Activated CD4-positive, alpha-beta memory T cell treated with anti-CD3 and anti-CD28 coated beads for 36 hours (primary cell): Measurements from ENCODE around the gene ARHGAP11A. TPM values are rescaled to one million over a fixed set of nuclear protein-coding genes. Genes with fewer than 3 reads are reported as not detected.

Source experiments
- CTCF ChIA-PET: fragments of 350-600 bp; sonication (Branson Sonifier 250); formaldehyde crosslinking; loops from one replicate; lab custom pipeline; 2021; ENCODE audit warnings: antibody characterized with exemption, inconsistent platforms; lab: Charles Lee
- POLR2A ChIA-PET: fragments of 350-600 bp; sonication (Branson Sonifier 250); formaldehyde crosslinking; loops from one replicate; lab custom pipeline; 2021; ENCODE audit warnings: antibody characterized with exemption; lab: Charles Lee
- DNase-seq: peaks from one replicate; pipeline ENCODE4 v3.0.0-alpha.2; 2020
- H3K27ac Mint-ChIP-seq: one replicate; pipeline ENCODE4 v1.8.0; 2021; ENCODE audit warnings: mixed read lengths
- H3K27me3 Mint-ChIP-seq: one replicate; pipeline ENCODE4 v1.8.0; 2021; ENCODE audit warnings: mixed read lengths
- H3K36me3 Mint-ChIP-seq: one replicate; pipeline ENCODE4 v1.8.0; 2021; ENCODE audit warnings: mixed read lengths
- H3K4me1 Mint-ChIP-seq: one replicate; pipeline ENCODE4 v1.8.0; 2021; ENCODE audit warnings: low read depth, mixed read lengths
- H3K4me3 Mint-ChIP-seq: one replicate; pipeline ENCODE4 v1.8.0; 2021; ENCODE audit warnings: mild to moderate bottlenecking, mixed read lengths
- H3K9me3 Mint-ChIP-seq: one replicate; pipeline ENCODE4 v1.8.0; 2021; ENCODE audit warnings: mixed read lengths
- intact Hi-C: fragments of 100-400 bp; cut with micrococcal nuclease; formaldehyde crosslinking; loops from one replicate; pipeline ENCODE4 v1.15.1; 2023
- total RNA-seq, 2 experiments: library from RNA; stranded (reverse); gene quantifications; one replicate each; pipeline ENCODE4 v1.2.3, GENCODE V29; 2021

ARHGAP11A gene
- total RNA-seq, 2 experiments from 2014 or later = 112 to 122 TPM

GRCh38 chr15:32637704-32638103, 22.4 kb downstream of the ARHGAP11A start:
- Mint-ChIP-seq H3K27me3 (no peaks in the 10 kb centered on the region), H3K4me1 (no peaks in the 10 kb centered on the region), H3K36me3 (peaks cover 48% of the 10 kb centered on the region), H3K27ac (no peak overlapping the region), H3K9me3 (no peaks in the 10 kb centered on the region), H3K4me3 (no peak overlapping the region)
- no peak for DNase-seq
- CTCF ChIA-PET = interaction anchor here (1.2 kb wide), 1 partner anchor 25 kb away, joined by 3 read pairs; no protein-coding TSS in a partner anchor
- intact Hi-C loops = no loop called here
- POLR2A ChIA-PET = no interaction called here

DNA sequence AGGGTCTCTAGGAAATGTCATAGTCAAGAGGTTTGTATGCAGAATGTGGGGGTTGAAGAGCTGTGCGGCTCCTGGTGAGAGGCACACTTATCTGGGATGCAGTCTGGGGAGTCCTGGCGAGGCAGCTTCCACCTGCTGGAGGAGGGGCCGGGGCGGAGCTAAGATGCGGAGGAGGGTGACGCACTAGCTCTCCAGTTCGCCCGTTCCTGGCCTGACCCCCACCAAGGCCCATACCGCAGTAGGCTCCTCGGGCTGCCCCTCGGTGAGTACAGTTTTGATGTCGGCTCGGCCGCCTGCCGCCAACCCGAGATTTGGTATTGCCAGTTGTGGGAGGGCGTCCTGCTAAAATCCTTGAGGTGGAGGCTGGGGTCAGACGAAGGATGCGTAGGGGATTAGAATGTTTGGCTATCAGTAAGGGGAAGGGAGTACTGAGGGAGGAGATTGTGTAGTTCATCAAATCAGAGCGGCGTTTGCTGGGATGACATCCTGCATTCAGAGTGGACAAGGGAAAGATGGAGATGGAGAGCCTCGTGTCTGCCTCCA, 26.3 kb downstream of the ARHGAP11A start, which contains the start of gene SCG5:
SCG5 (plus strand) TSS at position 194 of the 543 bp plus-strand sequence. CDS start 1,883 bp downstream, outside the sequence.
- Mint-ChIP-seq H3K36me3 (peaks cover 22% of the 10 kb centered on the region), H3K4me3 (no peak within 1 kb of the TSS), H3K27me3 (no peaks in the 10 kb centered on the region), H3K9me3 (no peaks in the 10 kb centered on the region), H3K27ac (no peak within 1 kb of the TSS), H3K4me1 (no peaks in the 10 kb centered on the region)
- DNase-seq = no peak
- intact Hi-C loops = no loop called here
- POLR2A ChIA-PET = no interaction called here
- CTCF ChIA-PET = interaction anchor here (0.7 to 1.4 kb wide), 2 partner anchors 9 to 19 kb away, joined by 4 read pairs; no protein-coding TSS in a partner anchor

GRCh38 chr15:32642667-32643435, 27.5 kb downstream of the ARHGAP11A start:
- CTCF ChIA-PET = interaction anchor here (2.4 kb wide), 1 partner anchor 20 kb away, joined by 11 read pairs; no protein-coding TSS in a partner anchor
- no peaks in the 10 kb centered on the region for H3K9me3 Mint-ChIP-seq
- no peaks in the 10 kb centered on the region for H3K4me1 Mint-ChIP-seq
- no peak for DNase-seq
- no peak overlapping the region for H3K27ac Mint-ChIP-seq
- intact Hi-C loops = no loop called here
- no peaks in the 10 kb centered on the region for H3K27me3 Mint-ChIP-seq
- no peak overlapping the region for H3K4me3 Mint-ChIP-seq
- H3K36me3 Mint-ChIP-seq = peaks cover 12% of the 10 kb centered on the region
- POLR2A ChIA-PET = no interaction called here

- CTCF ChIA-PET = interaction anchor here (0.7 to 2.4 kb wide), 2 partner anchors 13 to 19 kb away, joined by 3 to 11 read pairs; no protein-coding TSS in a partner anchor
- Mint-ChIP-seq H3K27ac (no peak overlapping the region), H3K4me3 (no peak overlapping the region), H3K4me1 (no peaks in the 10 kb centered on the region), H3K27me3 (no peaks in the 10 kb centered on the region), H3K36me3 (peaks cover 9% of the 10 kb centered on the region), H3K9me3 (no peaks in the 10 kb centered on the region)
- POLR2A ChIA-PET = no interaction called here
- DNase-seq = no peak
- intact Hi-C loops = no loop called here
These were observed 28.7 kb downstream of the ARHGAP11A start for GRCh38 chr15:32643907-32644445.

DNA sequence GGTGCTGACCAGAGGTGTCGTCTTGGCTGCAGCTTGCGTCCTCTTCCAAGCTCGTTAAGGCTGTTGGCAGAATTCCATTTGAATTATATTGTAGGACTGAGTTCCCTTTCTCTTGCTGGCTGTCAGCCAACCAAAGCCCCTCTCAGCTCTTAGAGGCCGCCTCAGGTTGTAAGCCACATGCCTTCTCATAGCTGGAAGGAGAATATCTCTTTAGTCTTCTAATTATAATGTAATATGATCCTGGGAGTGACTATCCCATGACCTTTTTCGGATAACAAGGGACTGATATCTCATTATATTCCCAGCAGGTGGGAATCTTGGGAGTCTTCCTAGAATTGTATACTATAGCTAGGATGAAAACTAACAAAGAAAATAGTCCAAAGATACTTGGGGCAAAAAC, 31.0 kb downstream of the ARHGAP11A start:
- H3K4me1 Mint-ChIP-seq = no peaks in the 10 kb centered on the region
- no peaks in the 10 kb centered on the region for H3K27me3 Mint-ChIP-seq
- no peak for DNase-seq
- POLR2A ChIA-PET = no interaction called here
- intact Hi-C loops = no loop called here
- no peak overlapping the region for H3K4me3 Mint-ChIP-seq
- H3K9me3 Mint-ChIP-seq = no peaks in the 10 kb centered on the region
- CTCF ChIA-PET = interaction anchor here (1.2 kb wide), 1 partner anchor 16 kb away, joined by 4 read pairs; no protein-coding TSS in a partner anchor
- H3K36me3 Mint-ChIP-seq = peaks cover 3% of the 10 kb centered on the region
- H3K27ac Mint-ChIP-seq = no peak overlapping the region

GRCh38 chr15:32649342-32649741, 34.0 kb downstream of the ARHGAP11A start:
- no peak for DNase-seq
- Mint-ChIP-seq H3K27me3 (no peaks in the 10 kb centered on the region), H3K36me3 (peaks cover 3% of the 10 kb centered on the region), H3K4me3 (no peak overlapping the region), H3K4me1 (no peaks in the 10 kb centered on the region), H3K27ac (no peak overlapping the region), H3K9me3 (no peaks in the 10 kb centered on the region)
- ChIA-PET CTCF (interaction anchor here (1.1 to 4.2 kb wide), 2 partner anchors 14 to 348 kb away, joined by 3 to 32 read pairs; no protein-coding TSS in a partner anchor), POLR2A (no interaction called here)
- intact Hi-C loops = no loop called here

DNA sequence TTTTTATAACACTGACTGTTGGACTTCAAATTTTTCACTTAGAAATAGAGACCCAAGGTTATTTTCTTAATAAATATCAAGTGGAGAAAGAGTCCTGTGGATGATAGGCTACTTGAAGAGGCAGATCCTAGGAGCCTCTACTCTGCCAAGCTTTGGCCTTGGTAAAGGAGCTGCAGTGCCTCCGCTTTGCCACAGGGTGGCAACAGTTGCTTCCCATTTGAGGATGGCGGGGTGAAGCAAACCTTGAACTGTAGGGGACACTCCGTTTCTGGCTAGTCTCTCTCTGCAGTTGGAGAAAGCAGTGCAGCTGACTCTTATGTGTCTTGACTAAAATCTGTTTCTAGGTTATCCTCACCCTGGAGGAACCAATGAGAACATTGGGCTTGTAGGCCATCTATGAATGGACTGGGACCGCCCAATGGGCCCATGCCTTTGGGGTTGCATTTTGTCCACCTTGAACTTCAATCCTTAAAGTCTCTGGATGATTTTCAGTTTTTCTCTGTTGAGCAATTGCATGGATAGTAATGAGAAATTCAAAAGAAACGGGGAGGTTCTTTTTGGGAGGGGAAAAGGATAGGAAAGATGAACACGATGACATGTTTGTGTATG, 36.0 kb downstream of the ARHGAP11A start:
- DNase-seq = peak; percentile 59
- ChIA-PET CTCF (interaction anchor here (0.8 to 4.2 kb wide), 5 partner anchors 9 to 452 kb away, joined by 3 to 32 read pairs (median 4); partner anchors contain the start of gene SCG5), POLR2A (no interaction called here)
- H3K27ac Mint-ChIP-seq = no peak overlapping the region
- H3K9me3 Mint-ChIP-seq = no peaks in the 10 kb centered on the region
- H3K36me3 Mint-ChIP-seq = peaks cover 3% of the 10 kb centered on the region
- no peaks in the 10 kb centered on the region for H3K27me3 Mint-ChIP-seq
- intact Hi-C loops = no loop called here
- H3K4me1 Mint-ChIP-seq = peaks cover under 1% of the 10 kb centered on the region
- no peak overlapping the region for H3K4me3 Mint-ChIP-seq

DNA sequence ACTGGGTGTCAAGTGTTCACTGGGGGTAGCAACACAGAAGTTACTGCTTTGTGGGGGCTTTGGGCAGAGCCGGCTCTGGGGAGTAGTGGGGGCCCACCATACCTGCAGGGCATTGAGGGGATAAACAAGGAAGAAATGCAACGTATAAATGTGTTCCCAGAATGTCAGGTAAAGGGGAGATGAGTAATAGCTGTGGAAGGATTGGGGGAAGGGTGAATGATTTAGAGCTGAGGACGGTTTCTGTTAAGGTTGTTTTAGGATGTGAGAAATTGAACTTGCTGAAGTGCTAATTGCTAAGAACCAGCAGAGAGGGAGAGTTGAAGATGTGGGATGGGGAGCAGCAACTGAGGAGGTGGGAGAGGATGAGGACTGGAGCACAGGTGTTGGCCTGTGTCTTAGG, 36.9 kb downstream of the ARHGAP11A start:
- Mint-ChIP-seq H3K27ac (no peak overlapping the region), H3K4me3 (no peak overlapping the region), H3K27me3 (no peaks in the 10 kb centered on the region), H3K36me3 (peaks cover 3% of the 10 kb centered on the region), H3K9me3 (no peaks in the 10 kb centered on the region), H3K4me1 (peaks cover 2% of the 10 kb centered on the region)
- intact Hi-C loops = no loop called here
- ChIA-PET POLR2A (no interaction called here), CTCF (interaction anchor here (0.6 to 4.2 kb wide), 2 partner anchors 11 to 1087 kb away, joined by 3 to 32 read pairs; no protein-coding TSS in a partner anchor)
- DNase-seq = no peak

DNA sequence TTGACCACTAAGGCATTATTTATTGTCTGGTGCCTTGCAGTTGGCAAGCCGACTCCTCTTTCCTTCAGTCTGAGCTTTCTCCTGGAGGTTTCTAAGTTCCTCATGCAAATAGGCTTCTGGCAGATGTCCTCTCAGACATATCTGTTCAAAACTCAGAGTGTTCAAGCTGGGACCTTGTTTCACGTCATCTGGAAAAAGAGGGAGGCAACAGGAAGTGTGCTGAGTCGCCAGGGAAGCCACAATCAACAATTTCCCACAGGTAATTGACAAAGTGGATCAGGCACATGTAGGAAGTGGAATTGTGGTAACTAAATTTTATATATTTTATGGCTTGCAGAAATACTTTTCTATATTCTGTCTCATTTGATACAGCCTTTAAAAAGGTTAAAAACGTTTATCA, 40.8 kb downstream of the ARHGAP11A start:
- no peaks in the 10 kb centered on the region for H3K9me3 Mint-ChIP-seq
- H3K27ac Mint-ChIP-seq = no peak overlapping the region
- DNase-seq = no peak
- H3K27me3 Mint-ChIP-seq = no peaks in the 10 kb centered on the region
- ChIA-PET CTCF (no interaction called here), POLR2A (no interaction called here)
- H3K4me1 Mint-ChIP-seq = peaks cover 10% of the 10 kb centered on the region
- intact Hi-C loops = no loop called here
- H3K36me3 Mint-ChIP-seq = no peaks in the 10 kb centered on the region
- no peak overlapping the region for H3K4me3 Mint-ChIP-seq

DNA sequence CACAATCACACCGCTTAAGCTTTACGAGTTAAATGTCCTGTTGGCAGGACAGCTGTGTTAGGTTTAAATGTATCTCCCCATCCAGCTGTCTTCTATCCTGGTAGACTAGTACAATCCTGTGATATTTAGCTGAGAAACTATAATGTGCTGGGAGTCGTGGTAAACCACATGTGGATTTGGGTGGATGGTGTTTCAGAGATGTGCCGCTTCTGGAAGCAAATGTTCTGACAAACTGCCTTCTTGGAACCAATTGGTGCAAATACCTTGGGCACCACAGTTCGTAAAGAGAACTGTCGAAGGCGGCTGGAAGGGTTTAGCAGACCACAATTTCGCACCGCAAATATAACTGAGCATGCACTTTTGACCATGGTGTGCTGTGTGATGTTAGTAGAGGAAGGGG, 41.2 kb downstream of the ARHGAP11A start:
- H3K27ac Mint-ChIP-seq = no peak overlapping the region
- no peak overlapping the region for H3K4me3 Mint-ChIP-seq
- POLR2A ChIA-PET = no interaction called here
- H3K4me1 Mint-ChIP-seq = peaks cover 10% of the 10 kb centered on the region
- CTCF ChIA-PET = no interaction called here
- intact Hi-C loops = no loop called here
- H3K9me3 Mint-ChIP-seq = no peaks in the 10 kb centered on the region
- H3K27me3 Mint-ChIP-seq = no peaks in the 10 kb centered on the region
- no peaks in the 10 kb centered on the region for H3K36me3 Mint-ChIP-seq
- DNase-seq = no peak

- H3K27ac Mint-ChIP-seq = no peak overlapping the region
- intact Hi-C loops = no loop called here
- peaks cover 10% of the 10 kb centered on the region for H3K4me1 Mint-ChIP-seq
- no peak overlapping the region for H3K4me3 Mint-ChIP-seq
- DNase-seq = no peak
- H3K9me3 Mint-ChIP-seq = no peaks in the 10 kb centered on the region
- H3K27me3 Mint-ChIP-seq = no peaks in the 10 kb centered on the region
- CTCF ChIA-PET = interaction anchor here (0.8 to 1.6 kb wide), 3 partner anchors 9 to 339 kb away, joined by 3 to 4 read pairs (median 3); no protein-coding TSS in a partner anchor
- POLR2A ChIA-PET = no interaction called here
- no peaks in the 10 kb centered on the region for H3K36me3 Mint-ChIP-seq
These were observed 42.0 kb downstream of the ARHGAP11A start for GRCh38 chr15:32657198-32657883.
